AG10803 (cell line): Measurements from ENCODE around the gene BTN3A1.

ENCODE experiments used
- DNase-seq: peaks from one replicate; pipeline ENCODE4 v3.0.0; 2010; ENCODE audit warnings: low read depth
- H3K4me3 ChIP-seq: 2 replicates; pipeline ENCODE4 v1.5.1; 2011; ENCODE audit warnings: mild to moderate bottlenecking, low read length, control low read depth
- TF ChIP-seq, protein P1 (sequence below): conservative IDR thresholded peaks from 2 replicates; pipeline ENCODE4 v1.5.1; 2011; ENCODE audit warnings: mild to moderate bottlenecking, low read length, control low read depth, inconsistent platforms

The BTN3A1 gene

DNA sequence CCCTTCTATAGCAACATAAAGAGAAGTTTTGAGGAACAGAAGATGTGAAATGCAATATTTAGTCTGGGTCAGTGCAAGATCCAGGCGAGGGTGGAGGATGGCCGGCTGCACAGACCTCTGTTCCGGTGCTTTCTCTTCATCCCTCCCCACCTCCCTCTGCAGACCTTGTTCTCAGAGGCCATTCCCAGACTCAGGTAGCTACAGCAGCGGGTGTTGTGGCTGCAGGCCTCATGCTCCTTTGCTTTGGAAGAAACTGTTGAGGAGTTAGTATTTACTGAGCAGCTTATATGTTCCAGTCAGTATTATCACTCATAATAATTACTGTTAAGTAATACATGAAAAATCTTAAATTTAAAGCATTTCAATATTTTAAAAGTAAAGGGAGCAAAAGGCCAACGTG lies 39.9 kb downstream of the BTN3A1 start:
- TF ChIP-seq, protein P1, sequence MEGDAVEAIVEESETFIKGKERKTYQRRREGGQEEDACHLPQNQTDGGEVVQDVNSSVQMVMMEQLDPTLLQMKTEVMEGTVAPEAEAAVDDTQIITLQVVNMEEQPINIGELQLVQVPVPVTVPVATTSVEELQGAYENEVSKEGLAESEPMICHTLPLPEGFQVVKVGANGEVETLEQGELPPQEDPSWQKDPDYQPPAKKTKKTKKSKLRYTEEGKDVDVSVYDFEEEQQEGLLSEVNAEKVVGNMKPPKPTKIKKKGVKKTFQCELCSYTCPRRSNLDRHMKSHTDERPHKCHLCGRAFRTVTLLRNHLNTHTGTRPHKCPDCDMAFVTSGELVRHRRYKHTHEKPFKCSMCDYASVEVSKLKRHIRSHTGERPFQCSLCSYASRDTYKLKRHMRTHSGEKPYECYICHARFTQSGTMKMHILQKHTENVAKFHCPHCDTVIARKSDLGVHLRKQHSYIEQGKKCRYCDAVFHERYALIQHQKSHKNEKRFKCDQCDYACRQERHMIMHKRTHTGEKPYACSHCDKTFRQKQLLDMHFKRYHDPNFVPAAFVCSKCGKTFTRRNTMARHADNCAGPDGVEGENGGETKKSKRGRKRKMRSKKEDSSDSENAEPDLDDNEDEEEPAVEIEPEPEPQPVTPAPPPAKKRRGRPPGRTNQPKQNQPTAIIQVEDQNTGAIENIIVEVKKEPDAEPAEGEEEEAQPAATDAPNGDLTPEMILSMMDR, result no peak
- DNase-seq, result no peak
- no peak overlapping the region for H3K4me3 ChIP-seq

DNA sequence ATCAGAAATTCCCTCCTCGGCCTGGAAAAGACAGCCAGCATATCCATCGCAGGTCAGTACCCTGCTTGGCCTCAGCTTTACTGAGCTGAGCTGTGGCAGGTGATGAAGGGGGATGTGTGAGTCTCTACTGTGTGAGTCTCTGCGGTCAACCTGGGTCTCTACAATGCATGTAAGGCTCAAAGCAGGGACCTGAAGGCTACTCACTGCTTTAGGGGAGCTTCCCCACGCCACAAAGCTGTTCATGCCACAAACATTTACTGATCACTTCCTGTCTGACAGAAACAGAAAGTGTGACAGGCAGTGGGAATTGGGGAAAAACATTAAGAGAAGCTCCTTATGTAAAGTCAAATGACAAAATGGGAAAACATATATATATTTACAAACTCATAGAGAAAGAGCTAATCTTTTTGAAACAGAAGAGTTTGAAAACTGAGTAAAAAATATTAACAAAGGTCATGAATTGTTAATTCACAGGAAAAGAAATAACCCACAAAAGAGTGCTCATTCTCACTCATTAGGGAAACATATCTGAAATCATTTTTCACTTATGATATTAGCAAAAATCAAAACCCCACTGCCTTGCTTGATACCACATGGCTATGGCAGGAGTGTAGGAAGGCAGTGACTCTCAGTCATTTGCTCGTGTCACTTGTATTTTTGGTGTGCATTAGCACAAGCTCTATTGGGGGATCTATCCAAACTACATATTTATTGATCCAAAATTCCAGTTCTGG lies 44.0 kb downstream of the BTN3A1 start:
- TF ChIP-seq, protein P1, result no peak
- DNase-seq, result no peak

DNA sequence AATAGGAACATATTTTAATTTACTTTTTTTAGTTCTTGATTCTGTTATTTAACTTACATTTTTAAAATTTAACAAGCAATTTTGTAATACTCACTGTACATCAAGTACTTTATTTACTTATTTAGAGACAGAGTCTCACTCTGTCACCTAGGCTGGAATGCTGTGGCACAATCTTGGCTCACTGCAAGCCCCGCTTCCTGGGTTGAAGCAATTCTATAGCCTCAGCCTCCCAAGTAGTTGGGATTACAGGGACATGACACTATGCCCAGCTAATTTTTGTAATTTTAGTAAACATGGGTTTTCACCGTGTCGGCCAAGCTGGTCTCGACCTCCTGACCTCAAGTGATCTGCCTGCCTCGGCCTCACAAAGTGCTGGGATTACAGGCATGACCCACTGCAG lies 45.2 kb downstream of the BTN3A1 start:
- TF ChIP-seq, protein P1, result no peak
- DNase-seq, result no peak
- no peak overlapping the region for H3K4me3 ChIP-seq

More for the DNA sequence above, 44.0 kb downstream of the BTN3A1 start:
- H3K4me3 ChIP-seq, result no peak overlapping the region

DNA sequence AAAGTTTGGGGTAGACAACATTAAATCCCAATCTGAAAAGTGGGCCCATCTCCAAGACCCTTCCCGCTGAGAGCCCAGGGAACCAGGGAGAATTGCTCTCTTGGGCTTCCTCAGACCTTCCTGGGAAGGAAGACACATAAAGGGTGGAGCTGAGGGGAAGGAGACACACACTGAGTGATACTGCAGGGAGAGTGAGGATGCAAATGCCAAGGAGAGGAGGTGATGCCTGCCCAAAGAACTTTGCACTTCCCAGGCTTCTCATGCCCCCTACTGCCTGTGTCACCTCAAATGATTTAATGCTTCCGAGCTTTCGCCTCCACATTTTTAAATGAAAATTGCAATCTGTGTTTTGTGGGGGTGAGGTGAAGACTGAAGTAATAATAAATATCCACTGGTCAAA lies 48.2 kb downstream of the BTN3A1 start:
- no peak for DNase-seq
- TF ChIP-seq, protein P1, result no peak
- H3K4me3 ChIP-seq, result no peak overlapping the region

DNA sequence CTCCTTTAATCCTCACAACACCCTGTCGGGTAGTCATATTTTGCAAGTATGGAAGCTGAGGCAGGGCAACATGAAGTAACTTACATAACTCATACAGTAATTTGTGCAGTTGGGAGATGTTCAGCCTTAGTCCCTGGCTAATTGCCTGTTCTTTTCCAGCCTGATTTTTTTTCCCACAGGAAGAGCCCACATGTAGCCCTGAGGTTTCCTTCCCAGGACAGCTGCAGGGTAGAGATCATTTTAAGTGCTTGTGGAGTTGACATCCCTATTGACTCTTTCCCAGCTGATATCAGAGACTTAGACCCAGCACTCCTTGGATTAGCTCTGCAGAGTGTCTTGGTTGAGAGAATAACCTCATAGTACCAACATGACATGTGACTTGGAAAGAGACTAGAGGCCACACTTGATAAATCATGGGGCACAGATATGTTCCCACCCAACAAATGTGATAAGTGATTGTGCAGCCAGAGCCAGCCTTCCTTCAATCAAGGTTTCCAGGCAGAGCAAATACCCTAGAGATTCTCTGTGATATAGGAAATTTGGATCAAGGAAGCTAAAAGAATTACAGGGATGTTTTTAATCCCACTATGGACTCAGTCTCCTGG lies 50.7 kb downstream of the BTN3A1 start:
- DNase-seq, result peak; percentile 19
- TF ChIP-seq, protein P1, result no peak
- H3K4me3 ChIP-seq, result no peak overlapping the region

DNA sequence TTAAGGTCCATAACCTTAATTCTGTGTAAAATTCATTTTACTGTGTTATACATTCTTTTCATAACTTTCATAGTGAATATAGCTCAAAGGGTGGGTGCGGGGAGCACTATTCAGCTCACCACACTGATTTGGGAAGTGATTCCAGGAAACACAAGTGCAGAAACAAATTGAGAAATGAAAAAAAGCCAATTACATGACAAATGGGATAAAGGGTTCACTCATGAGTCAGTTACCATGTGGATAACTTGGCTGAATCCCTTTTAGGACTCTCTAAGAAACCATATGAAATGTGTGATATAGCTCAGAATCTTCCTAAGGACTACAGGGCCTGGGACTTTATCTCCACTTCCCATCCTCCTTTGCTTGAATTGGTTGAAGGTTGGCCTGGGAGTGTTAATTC lies 52.6 kb downstream of the BTN3A1 start:
- TF ChIP-seq, protein P1, result no peak
- peak; percentile 42 for DNase-seq
- no peak overlapping the region for H3K4me3 ChIP-seq
